ENCODE data around the gene NF2. TPM values are rescaled to one million over a fixed set of nuclear protein-coding genes. Genes with fewer than 3 reads are reported as not detected.

Gene NF2
- polyA plus RNA-seq, 2 of the 4 experiments (the other 2 are of a cell fraction), result 14.4 to 23.7 TPM

GRCh38 chr22:29717789-29718188 is 114.4 kb downstream of the NF2 start:
- WGBS (ENCODE audit: missing lambda C conversion rate), result 75% methylated on average over 10 of the region's 11 CpGs
- TF ChIP-seq SREBF2 (IDR thresholded peaks at IDR 0.05) (no peak), ELK1 (IDR thresholded peaks at IDR 0.05; ENCODE audit: low read depth, low read length) (no peak), JUNB (IDR thresholded peaks at IDR 0.05) (no peak), KDM1A (IDR thresholded peaks at IDR 0.05; ENCODE audit: low read depth) (no peak), ZC3H11A (IDR thresholded peaks at IDR 0.05) (no peak), CBX2 (IDR thresholded peaks at IDR 0.05; ENCODE audit: borderline replicate concordance, low read depth) (no peak), EHMT2 (IDR thresholded peaks at IDR 0.05; ENCODE audit: low read depth) (no peak), RNF2 (IDR thresholded peaks at IDR 0.05; ENCODE audit: borderline replicate concordance, low read depth) (no peak), CEBPB (IDR thresholded peaks at IDR 0.05) (no peak), NPAS2 (CRISPR knock-in tag; IDR thresholded peaks at IDR 0.05; ENCODE audit: borderline replicate concordance) (no peak), JUN (IDR thresholded peaks at IDR 0.05) (no peak), EP300 (IDR thresholded peaks at IDR 0.05) (no peak), FOXS1 (CRISPR knock-in tag; IDR thresholded peaks at IDR 0.05) (no peak), ZNF302 (CRISPR knock-in tag; IDR thresholded peaks at IDR 0.05) (no peak), PHF8 (IDR thresholded peaks at IDR 0.05; ENCODE audit: borderline replicate concordance, low read depth) (no peak), RAD21 (conservative IDR thresholded peaks at IDR 0.05 in 1 of 2, IDR thresholded peaks at IDR 0.05 in 1 of 2) (no peak)
- TF ChIP-seq, protein P1, sequence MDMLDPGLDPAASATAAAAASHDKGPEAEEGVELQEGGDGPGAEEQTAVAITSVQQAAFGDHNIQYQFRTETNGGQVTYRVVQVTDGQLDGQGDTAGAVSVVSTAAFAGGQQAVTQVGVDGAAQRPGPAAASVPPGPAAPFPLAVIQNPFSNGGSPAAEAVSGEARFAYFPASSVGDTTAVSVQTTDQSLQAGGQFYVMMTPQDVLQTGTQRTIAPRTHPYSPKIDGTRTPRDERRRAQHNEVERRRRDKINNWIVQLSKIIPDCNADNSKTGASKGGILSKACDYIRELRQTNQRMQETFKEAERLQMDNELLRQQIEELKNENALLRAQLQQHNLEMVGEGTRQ (IDR thresholded peaks at IDR 0.05), result no peak
- no peak for FAIRE-seq
- ATAC-seq, result no peak
- CTCF ChIA-PET, result interaction anchor here (0.7 to 1.4 kb wide), 5 partner anchors 9 to 371 kb away, joined by 3 to 8 read pairs (median 4); no protein-coding TSS in a partner anchor
- Histone ChIP-seq H3K9me3 (no peaks in the 10 kb centered on the region), H3K27ac (no peak overlapping the region), H3K4me2 (no peak overlapping the region), H3K4me3 (no peak overlapping the region), H3K4me1 (peaks cover 4% of the 10 kb centered on the region; the same call in 1 of the 3 replicates)
- POLR2A ChIA-PET, result no interaction called here
- no peak for DNase-seq (ENCODE audit: low read depth in 1 of 2, low spot score in 1 of 2)

DNA sequence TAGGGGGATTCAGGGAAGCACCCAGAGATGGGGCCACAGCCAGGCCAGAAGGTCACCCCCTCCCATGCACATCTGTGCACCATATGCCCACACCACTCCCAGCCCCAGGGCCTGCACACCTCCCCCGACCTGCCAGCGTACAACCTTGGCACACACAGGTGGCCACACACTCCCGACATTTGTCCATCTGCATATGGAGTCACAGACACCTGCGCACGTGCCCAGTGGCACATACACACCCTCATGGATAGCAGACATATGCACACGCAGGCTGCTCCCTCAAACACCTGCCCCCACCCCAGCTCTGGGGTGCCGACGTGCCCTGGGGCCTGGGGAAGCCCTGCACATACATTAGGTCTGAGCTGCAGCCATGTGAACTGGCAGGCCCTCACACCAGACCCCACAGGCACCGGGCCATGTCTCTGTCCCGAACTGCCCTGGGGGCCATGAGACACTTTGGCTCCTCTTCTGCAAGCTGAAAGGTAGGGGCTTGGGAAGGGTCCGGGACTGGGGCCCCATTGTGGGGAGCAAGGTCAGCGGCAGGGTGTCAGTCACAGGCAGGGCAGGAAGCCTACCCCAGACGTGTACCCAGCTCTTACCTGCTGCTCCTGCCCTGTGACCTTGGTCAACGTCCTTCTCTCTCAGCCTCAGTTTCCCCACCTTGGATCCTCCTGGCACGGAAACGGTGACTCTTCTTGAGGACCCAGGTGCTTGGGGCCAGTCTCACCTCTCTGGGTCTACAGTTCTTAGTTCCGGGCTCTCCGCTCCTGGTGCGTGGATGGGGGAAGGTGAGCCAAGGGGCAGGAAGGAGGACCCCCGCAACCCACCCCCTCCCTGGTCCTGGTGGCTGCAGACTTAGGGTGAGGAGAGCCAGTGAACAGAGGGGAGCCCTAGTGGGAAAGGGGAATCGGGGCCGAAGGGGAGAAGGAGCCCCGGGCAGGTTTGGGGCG is 115.8 kb downstream of the NF2 start:
- H3K4me3 ChIP-seq, result peak overlapping the region; percentile 47
- no peak for ATAC-seq
- 55% methylated on average over 8 of the region's 24 CpGs for WGBS (ENCODE audit: missing lambda C conversion rate)
- peak overlapping the region; percentile 83 for H3K4me2 ChIP-seq
- FAIRE-seq, result no peak
- ChIA-PET POLR2A (no interaction called here), CTCF (interaction anchor here (1.2 to 1.3 kb wide), 2 partner anchors 14 to 18 kb away, joined by 4 read pairs; no protein-coding TSS in a partner anchor)
- no peak for DNase-seq (ENCODE audit: low read depth in 1 of 2, low spot score in 1 of 2)
- no peaks in the 10 kb centered on the region for H3K9me3 ChIP-seq
- H3K4me1 ChIP-seq, result peaks cover 4% of the 10 kb centered on the region; the same call in 1 of the 3 replicates
- peak overlapping the region in 1 of 2 experiments; percentile 53; a peak in 3 of 6 replicates for H3K27ac ChIP-seq
- TF ChIP-seq KDM1A (IDR thresholded peaks at IDR 0.05; ENCODE audit: low read depth) (no peak), MYC (IDR thresholded peaks at IDR 0.05; ENCODE audit: borderline replicate concordance, low read length) (no peak), POLR2AphosphoS2 (conservative IDR thresholded peaks at IDR 0.05; ENCODE audit: low read length) (no peak), FOSB (CRISPR knock-in tag; IDR thresholded peaks at IDR 0.05) (no peak), CTCF (IDR thresholded peaks at IDR 0.05) (no peak), ZC3H11A (IDR thresholded peaks at IDR 0.05) (no peak), HOXB13 (CRISPR knock-in tag; IDR thresholded peaks at IDR 0.05; ENCODE audit: low read depth) (no peak), E2F6 (IDR thresholded peaks at IDR 0.05; ENCODE audit: borderline replicate concordance, low read depth) (no peak), HES2 (IDR thresholded peaks at IDR 0.05) (no peak), MAZ (IDR thresholded peaks at IDR 0.05; ENCODE audit: borderline replicate concordance, low read depth, low read length) (no peak), RCOR1 (IDR thresholded peaks at IDR 0.05; ENCODE audit: low read depth, low read length) (no peak)
- TF ChIP-seq, protein P2, sequence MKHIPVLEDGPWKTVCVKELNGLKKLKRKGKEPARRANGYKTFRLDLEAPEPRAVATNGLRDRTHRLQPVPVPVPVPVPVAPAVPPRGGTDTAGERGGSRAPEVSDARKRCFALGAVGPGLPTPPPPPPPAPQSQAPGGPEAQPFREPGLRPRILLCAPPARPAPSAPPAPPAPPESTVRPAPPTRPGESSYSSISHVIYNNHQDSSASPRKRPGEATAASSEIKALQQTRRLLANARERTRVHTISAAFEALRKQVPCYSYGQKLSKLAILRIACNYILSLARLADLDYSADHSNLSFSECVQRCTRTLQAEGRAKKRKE (CRISPR knock-in tag; IDR thresholded peaks at IDR 0.05; ENCODE audit: low read depth), result no peak
- TF ChIP-seq, protein P3, sequence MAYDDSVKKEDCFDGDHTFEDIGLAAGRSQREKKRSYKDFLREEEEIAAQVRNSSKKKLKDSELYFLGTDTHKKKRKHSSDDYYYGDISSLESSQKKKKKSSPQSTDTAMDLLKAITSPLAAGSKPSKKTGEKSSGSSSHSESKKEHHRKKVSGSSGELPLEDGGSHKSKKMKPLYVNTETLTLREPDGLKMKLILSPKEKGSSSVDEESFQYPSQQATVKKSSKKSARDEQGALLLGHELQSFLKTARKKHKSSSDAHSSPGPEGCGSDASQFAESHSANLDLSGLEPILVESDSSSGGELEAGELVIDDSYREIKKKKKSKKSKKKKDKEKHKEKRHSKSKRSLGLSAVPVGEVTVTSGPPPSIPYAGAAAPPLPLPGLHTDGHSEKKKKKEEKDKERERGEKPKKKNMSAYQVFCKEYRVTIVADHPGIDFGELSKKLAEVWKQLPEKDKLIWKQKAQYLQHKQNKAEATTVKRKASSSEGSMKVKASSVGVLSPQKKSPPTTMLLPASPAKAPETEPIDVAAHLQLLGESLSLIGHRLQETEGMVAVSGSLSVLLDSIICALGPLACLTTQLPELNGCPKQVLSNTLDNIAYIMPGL (CRISPR knock-in tag; IDR thresholded peaks at IDR 0.05; ENCODE audit: borderline replicate concordance), result no peak

Measured in A549 (cell line).